ENCODE data around the gene TMEM115.

Gene TMEM115

DNA sequence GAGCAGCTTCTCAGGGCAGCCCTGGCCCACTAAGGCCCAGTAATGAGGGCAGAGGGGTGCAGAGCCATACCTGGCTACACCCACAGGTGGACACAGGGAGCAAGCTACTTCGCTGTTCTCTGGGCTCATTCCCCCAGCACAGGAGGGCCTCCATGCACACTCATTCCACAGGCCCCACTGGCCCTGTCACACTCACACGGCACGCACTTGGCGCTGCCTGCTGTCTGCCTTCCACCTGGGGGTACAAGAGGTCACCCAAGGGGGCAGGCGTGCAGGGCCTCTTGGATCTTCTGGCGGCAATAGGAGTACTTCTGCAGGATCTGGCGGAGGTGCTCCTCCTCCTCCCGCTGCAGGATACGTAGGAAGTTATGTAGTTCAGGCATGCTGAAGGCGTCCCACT lies 29.0 kb downstream of the TMEM115 start:
- no peak for DNase-seq

- DNase-seq, result peak; percentile 98
Observed at GRCh38 chr3:50327943-50328691, 31.2 kb downstream of the TMEM115 start, which contains the start of gene TUSC2. TUSC2 (minus strand) TSS chr3:50328223; CDS start chr3:50328099, 124 bp downstream.

DNA sequence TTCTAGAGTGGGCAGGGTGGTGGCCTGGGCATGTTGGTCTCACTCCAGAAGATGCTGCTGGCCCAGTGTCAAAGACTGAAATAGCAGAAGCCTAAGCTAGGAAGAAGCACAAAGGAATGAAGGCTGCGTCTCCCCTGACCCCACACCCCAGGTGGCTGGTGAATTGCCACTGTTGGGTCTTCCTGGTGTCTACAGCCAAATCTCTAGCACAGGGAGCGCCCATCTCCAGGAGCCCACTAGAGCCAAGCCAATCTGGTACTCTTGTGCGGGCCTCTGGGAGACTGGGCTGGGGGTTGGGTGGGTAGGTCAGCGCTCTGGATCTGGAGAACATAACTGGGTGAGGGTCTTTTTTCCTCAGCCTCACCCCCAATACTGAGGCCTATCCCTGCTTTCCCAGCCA lies 32.2 kb downstream of the TMEM115 start:
- DNase-seq, result no peak

- no peak for DNase-seq
Observed at GRCh38 chr3:50326182-50326541, 33.2 kb downstream of the TMEM115 start.

DNA sequence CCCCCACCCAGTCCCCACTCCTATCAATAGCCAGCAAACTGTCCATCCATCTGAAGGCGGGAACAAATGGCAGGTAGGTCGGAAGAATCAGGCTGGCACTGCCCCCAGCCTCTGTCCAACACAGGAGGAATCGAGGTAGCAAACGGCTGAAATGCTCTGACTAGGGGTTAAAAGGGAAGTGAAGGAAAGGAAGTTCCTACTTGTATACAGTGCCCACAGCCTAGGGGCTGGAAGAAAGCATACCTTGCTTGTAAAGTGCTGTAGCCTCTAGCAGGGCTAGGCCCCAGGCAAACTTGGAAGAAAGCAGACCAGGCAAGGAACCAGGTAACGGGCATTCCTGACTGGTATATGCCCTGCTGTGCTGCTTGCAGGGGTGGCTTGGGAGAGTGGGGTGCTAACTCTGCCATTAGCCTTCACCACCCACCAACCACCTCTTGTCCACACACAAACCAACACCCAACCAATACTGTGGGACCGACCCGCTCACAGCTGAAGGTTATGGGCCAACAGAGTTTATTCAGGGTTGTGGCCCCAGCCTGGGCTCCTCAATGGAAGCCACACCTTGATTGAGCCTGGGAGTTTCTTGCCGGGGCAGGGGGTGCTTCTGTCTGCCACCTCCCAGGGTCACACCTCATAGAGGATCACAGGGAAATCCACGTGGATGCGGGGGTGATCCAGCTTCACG lies 33.7 kb downstream of the TMEM115 start:
- no peak for DNase-seq

DNA sequence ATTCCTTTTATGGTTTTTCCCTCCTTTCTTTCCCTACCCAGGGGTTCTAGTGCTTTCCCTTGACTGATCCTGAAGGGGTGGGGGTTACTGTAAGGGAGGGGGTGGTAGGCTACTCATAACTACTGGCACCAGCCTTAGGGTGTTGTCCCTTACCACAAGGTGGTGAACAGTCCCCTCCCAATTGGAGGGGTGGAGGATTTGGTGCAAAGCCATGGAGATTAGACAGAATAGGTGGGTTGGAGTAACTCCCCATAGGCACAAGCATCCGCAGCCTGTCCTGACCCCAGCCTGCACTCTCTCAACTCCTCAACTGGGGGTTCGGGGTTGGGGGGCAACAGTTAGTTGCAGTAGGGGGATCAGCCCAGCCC lies 34.2 kb downstream of the TMEM115 start:
- no peak for DNase-seq

- peak; percentile 74 for DNase-seq
Observed at GRCh38 chr3:50324351-50325112, 34.8 kb downstream of the TMEM115 start.

DNA sequence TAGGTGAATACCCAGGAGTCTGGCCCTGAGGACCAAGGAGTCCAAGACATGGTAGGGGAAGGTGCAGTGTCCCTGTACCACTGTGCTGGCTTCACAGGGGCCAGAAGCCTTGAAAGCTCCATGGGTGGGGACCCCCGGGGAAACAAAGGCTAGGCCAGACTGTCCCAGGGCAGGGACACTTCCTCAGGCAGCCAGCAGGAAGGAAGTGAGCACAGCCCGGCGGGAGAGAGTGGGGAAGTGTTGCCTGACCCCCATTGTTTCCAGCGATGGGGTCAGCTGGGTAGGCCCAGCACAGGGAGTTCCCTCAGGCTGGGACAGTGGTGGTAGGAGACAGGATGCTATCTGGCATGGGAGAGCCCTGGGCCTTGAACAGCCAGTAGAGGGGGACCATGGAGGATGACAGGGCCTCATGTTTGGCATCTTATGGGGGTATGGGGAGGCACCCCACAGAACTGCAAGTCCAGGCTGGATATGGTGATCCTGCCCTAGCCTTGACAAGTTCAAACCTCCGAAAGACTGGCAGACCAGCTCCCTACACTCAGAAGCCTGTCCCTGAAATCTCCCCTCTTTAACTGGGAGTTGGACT lies 35.6 kb downstream of the TMEM115 start:
- no peak for DNase-seq

DNA sequence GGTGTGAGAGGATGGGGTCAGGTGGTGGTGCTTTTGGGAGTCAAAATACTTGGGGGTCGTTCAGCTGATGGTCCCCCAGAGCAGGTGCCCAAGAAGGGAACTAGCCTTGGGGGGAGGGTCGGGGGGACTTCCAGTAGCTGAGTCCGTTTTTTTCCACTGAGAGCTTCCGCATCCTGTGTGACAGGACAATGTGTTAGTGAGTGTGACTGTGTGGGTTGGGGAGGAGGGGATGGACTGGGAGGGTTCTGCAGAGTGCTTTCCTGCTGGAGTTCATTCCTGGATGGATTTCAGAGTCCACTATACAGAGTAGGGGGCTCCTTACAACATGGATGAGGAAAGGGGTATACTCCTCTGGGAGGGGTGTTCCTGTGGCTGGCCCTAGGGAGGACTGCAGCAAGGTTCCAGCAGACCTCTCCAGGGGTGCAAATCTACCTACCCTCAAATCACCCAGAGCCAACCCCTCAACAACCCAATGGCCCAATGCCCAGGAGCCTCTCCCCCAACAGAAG lies 36.2 kb downstream of the TMEM115 start:
- DNase-seq, result no peak

- DNase-seq, result no peak
Observed at GRCh38 chr3:50322386-50323091, 36.8 kb downstream of the TMEM115 start, which contains the start of gene HYAL2. HYAL2 (minus strand) TSS chr3:50322745; CDS start chr3:50320489, 2,256 bp downstream.

GRCh38 chr3:50322115-50322385 lies 37.3 kb downstream of the TMEM115 start:
- no peak for DNase-seq

DNA sequence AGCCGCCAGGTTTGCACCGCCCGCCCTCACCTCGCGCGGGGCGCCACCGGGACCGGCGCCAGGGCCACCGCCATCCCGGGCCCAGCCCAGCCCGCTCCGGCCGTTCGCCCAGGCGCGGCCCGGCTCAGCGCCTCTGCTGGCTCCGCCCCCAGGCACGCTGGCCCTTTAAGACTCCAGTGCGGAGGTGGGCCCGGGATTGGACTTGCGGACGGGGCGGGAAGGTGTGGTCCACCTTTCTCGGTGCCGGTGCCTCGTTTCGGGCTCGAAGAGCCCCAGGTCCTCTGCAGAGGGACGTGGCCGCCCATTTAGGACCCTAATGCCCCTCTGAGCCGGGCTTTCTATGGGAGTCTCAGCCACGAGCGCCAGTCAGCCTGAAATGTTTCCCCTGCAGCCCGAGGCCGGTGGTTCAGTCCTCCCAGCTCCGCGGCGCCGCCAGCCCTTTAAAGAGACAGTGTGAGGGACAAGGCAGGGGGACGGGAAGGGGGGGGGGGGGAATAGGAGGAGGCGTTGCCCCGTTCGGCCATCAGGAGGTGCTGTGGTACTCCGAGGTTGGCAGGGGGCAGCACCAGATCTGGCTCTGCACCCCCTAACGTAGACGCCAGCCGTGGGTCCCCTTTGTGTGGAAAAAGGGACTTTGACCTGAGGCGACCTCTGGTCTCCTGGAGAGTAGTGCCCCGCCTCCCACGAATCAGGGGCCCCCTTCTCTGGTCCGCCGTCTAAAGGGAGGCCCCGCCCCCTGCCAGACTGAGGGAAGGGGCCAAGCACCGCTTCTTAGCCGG lies 37.8 kb downstream of the TMEM115 start:
- peak; percentile 91 for DNase-seq

GRCh38 chr3:50320853-50321335 lies 38.4 kb downstream of the TMEM115 start:
- DNase-seq, result peak; percentile 79

- DNase-seq, result no peak
Observed at GRCh38 chr3:50319894-50320625, 39.3 kb downstream of the TMEM115 start.

GRCh38 chr3:50319181-50319893 lies 40.0 kb downstream of the TMEM115 start:
- DNase-seq, result no peak

DNA sequence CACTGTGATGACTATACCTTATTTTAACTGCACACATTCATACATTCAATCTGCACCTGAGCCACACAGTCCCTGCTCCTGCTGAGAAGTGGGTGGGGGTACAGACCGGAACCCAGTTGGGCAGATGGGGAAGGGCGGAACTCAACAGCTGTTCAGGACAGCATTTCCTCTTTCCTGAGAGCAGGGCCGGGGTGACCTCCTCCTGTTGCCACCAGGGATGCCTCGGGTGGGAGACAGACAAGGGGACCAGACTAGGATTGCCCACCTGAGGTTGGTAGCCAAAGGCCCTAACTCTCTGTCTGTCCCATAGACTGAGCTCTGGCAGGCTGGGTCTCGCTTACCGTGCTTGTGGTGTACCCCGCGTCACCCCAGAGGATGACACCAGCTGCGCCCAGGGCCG lies 40.7 kb downstream of the TMEM115 start:
- no peak for DNase-seq

- no peak for DNase-seq
Observed at GRCh38 chr3:50318163-50318562, 41.2 kb downstream of the TMEM115 start.

DNA sequence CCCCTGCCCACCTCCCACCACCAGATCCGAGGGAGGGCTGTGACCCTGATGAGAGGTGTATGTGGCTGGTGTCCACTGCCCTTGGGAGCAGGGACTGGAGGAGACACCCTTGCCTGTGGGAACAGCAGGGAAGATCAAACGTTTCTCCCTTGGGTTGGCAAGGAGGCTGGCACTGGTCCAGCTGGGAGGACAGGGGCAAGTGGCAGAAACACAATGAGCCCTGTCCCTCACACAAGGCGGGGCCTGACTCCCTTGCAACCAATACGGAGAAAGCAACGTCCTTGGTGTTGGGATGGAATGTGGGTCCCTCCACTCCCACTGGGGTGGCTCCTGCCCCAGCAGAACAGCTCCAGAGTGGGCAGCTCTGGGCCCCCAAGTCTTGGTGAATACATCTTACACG lies 42.0 kb downstream of the TMEM115 start:
- no peak for DNase-seq

- peak; percentile 60 for DNase-seq
Observed at GRCh38 chr3:50316657-50317242, 42.6 kb downstream of the TMEM115 start.

GRCh38 chr3:50314816-50315215 lies 44.5 kb downstream of the TMEM115 start:
- no peak for DNase-seq

Measured in stimulated activated CD4-positive, alpha-beta T cell treated with anti-CD3 and anti-CD28 coated beads, Interleukin-15, amount 100 ng/mL, for 24 hours (primary cell).